HG03025 (cell line): Measurements from ENCODE around the gene RANGRF.

Experiments used
- ATAC-seq: cut with Tn5 transposase; IDR thresholded peaks from one replicate; pipeline ENCODE4 v1.9.1; 2021; ENCODE audit warnings: mild to moderate bottlenecking, moderate library complexity; ENCODE audit not compliant: unreplicated experiment, low FRiP score

RANGRF gene

GRCh38 chr17:8273884-8274444 lies 14.5 kb upstream of the RANGRF start:
- no peak for ATAC-seq

DNA sequence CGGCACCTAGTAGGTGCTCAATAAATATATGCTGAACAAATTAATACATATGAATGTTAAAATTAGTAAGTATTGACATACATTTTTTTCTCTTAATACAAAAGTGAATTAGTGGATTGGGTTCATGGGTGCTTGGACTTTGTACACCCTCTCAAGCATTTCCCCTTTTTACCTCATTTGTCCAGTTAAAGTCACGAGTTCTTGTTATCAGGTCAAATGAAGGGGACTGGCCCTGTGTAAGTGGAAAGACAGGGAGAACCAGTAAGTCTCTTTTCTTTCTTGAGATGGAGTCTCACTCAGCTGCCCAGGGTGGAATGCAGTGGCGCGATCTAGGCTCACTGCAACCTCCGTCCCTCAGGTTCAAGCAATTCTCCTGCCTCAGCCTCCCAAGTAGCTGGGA lies 13.7 kb upstream of the RANGRF start:
- ATAC-seq, result no peak

- ATAC-seq, result no peak
Observed at GRCh38 chr17:8275421-8276290, 12.8 kb upstream of the RANGRF start.

DNA sequence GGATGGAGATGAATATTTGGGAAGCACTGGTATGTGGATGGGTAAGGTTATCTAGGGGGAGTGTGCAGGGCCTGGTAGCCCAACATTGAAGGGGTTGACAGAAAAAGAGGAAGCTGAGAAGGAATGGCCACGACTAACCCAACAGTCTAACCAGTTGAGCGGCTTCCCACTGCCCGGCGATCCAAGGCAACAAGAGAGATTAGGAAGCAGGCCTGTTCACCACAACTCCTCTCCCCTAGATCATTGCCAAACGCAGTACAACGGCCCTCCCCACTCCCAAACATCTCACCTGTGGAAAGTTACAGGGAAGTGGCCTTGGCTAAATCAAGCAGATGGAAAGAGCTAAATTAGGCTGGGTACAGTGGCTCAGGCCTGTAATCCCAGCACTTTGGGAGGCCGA lies 11.2 kb upstream of the RANGRF start:
- no peak for ATAC-seq

DNA sequence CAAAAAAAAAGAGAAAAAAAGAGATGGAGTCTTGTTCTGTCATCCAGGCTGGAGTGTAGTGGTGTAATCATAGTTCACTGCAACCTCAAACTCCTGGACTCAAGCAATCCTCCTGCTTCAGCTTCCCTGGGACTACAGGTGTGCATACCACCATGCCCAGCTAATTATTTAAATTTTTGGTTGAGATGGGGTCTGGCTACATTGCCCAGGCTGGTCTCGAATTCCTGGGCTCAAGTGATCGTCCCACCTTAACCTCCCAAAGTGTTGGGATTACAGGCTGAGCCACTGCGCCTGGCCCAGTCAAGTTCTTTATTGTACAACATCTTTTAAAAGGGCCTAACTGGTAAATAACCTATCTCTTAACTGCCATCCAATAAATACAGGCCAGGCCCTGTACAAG lies 6.1 kb upstream of the RANGRF start:
- ATAC-seq, result no peak

DNA sequence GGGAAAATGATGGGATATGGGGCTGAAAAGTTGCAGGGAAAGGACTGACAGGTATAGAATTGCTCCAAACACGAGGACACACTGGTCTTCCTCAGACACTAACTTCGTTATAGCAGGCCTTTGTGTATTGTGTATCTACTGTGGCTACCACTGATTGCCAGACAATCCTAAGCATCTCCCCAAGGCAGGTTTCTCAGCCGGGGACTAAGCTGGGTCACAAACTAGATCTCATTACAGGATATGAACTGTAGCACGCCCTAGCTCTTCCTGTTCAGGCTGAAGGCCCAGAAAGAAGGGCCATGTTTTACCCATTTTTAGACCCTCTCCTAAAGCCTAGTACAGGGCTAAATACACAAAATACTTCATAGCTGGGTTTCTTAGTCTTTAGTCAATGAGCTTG lies 5.1 kb upstream of the RANGRF start:
- no peak for ATAC-seq

DNA sequence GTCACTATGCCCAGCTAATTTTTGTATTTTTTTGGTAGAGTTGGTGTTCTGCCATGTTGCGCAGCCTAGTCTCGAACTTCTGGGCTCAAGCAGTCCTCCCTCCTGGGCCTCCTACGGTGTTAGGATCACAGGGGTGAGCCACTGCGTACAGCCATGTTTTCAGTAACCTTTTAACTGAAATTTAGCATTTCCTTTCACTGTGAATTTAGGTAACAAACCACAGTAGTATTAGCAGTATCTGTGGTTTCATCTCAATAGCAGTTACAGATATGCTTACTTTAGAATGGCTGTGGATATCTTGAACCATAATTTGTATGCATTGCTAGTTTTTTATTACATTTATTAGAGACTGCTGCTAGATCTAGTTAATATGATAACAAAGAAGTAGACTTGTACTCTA lies 4.3 kb upstream of the RANGRF start:
- no peak for ATAC-seq

GRCh38 chr17:8285270-8286181 lies 2.9 kb upstream of the RANGRF start:
- ATAC-seq, result no peak

DNA sequence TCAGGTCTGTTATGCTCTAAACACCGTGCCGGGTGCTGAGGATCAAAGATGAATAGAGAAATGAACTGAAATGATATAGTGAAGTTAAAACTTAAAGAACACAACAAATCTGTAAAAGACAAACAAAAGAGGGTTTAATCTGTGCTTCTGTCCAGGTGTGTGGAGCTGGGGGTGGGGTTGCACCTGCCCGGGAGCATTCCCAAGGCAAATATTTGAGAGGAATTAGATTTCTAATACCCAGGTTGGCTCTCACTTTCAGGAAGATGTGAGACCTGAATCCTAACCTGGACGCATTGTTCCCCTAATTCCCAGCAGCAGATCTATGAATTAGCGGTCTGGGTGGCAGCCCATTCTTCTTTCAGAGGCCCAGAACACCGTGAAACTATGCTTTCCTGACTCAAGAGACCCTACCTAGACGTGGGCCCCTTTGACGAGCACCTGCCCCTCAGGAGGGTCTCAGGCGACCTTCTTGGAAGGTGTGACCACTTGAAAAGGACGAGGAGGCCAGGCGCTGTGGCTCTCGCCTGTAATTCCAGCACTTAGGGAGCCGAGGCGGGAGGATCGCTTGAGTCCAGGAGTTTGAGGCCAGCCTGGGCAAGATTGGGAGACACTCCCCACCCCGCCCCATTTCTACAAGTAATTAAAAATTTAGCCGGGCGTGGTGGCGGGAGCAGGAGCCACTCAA lies 677 bp upstream of the RANGRF start:
- no peak for ATAC-seq

DNA sequence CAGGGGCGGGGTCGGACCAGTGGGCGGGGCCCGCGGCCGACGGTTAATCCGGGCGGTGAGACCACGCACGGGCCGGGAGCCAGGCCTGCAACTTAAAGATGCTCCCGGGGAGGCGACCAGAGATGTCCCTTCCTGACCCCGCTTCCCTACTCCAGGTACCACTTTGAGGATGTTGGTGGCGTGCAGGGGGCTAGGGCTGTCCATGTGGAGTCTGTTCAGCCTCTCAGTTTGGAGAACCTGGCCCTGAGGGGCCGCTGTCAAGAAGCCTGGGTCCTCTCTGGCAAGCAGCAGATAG lies 580 bp downstream of the RANGRF start:
- ATAC-seq, result no peak

- no peak for ATAC-seq
Observed at GRCh38 chr17:8290043-8290442, 1.6 kb downstream of the RANGRF start.

DNA sequence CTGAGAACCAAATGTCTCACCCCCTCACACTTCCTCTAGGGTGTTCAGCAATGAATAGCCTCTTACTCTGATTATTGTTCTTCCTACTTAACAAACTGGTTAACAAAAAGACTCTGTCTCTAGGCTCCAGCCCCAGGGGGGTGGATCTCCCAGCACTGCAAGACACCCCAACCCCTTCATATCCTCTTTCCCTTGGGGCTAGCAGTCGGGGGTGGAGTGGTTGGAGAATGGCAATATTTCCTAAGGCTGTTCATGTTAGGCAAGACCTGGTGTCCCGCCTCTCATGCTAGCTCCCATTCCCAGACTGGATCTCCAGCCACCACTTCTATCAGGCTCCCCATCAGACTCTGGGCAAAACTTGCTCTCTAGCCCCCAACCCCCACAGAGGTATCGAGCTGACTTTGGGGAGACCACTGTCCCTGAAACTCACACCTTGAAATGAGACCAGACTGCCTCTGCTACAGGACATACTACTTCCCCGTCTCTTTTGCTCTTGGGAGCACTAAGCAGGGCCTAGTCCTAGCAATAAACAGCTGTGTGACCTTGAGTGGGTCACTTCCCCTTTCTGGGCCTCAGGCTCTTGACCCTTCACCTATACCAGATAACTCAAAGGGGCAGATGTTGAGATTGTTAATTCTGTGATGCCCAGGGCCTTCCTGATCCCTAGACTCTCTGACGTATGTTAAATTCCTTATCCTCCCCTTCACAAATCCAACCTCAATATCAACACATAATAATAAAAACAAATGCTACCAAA lies 4.3 kb downstream of the RANGRF start:
- ATAC-seq, result no peak

DNA sequence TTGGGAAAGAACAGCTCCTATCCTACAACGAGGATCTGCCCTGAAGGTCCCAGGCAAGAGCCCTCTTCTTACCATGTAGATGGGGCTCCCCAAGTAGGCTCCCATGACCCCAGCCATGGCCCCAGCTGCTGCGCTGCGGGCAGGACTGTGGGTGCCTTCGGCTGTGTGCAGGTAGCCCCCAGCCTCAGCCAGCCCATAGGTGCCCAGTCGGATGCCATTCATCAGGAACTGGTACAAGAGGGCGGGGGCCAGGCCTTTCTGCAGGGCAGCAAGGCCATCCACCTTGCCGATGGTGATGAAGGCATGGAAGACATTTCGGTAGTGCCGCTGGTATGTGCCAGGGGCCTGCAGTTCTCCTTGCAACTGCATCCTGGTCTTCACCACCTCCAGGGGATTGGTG lies 5.9 kb downstream of the RANGRF start:
- no peak for ATAC-seq

DNA sequence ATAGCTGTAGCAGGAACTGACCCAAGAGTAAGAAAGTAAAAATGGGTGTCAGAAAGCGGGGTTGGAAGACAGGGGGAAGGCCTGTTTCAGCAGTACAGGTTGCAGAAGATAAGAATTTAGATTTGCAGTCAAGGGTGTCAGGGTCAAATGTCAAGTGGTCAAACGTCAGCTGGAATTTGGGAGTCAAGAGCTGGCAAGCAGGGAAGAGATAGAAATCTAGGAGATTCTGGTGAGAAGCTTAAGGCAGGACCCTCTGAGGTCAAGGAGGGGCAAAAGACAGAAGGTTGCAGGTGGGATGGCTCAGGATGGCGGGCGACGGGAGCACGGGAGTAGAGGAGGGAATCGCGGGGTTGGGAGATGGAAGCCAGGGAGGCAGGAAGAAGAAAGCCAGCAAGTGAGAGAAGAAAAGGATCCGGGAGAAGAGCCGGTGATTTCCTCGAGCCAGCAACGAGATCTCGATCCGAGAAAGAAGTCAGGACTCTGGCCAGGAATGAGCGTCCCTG lies 6.4 kb downstream of the RANGRF start:
- no peak for ATAC-seq

GRCh38 chr17:8300226-8300625 lies 11.8 kb downstream of the RANGRF start:
- ATAC-seq, result no peak

DNA sequence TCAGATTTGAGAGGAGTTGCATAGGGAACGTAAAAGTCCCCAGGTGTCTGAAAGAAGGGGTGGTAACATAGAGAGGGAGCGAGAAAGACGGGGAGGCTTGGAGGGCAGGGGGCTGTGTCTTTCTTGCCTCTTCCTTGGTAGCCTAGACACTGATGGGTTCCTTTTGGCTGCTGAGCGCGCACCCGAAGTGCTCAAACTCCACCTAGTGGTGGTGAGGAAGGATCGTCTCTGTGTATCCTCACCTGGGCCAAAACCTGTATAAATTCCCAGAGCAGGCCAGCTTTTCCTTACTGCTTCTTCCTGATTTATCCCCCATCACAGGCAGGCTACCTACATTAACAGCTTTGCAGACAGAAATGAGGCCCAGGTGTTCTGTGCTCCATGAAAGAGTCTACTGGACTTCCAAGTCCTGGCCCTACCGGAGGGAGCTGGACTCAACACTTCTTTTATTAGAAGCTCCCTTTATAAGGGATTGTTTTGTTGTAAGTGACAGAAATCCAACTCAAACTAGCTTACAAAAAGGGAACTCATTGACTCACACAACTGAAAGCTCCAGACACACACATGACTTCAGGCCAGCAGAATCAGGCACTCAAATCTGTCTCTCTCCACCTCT lies 12.3 kb downstream of the RANGRF start:
- no peak for ATAC-seq

DNA sequence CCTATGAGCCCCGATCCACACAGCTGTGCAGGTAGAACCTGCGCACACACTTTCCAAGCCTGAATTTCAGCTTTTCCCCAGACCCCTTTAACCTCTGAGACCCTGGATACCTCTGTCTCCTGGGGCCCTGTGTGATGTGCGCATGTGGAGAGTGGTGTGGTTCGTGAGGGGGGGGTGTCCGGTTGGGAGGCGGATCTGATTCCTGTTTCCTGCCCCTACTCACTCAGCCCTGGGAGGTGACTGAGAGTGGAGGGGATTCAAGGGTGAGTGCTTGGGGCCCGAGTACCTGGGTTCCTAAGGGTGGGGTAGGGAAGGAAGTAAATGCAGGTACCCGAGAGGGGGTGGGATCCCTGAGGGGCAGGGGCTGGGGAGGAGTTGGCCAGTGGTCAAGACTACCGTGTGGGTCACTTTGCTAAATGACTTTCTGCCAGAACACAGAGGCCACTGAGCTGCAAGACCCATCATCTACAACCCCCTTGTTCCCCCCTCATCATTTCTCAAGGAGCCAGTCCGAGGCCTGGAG lies 22.2 kb downstream of the RANGRF start:
- ATAC-seq, result no peak

- no peak for ATAC-seq
Observed at GRCh38 chr17:8311131-8311790, 22.8 kb downstream of the RANGRF start.

GRCh38 chr17:8312251-8312650 lies 23.8 kb downstream of the RANGRF start:
- no peak for ATAC-seq
